Hematopoietic multipotent progenitor cell (in vitro differentiated cells): ENCODE results near the gene ADAMTS17. TPM values are rescaled to one million over a fixed set of nuclear protein-coding genes. Genes with fewer than 3 reads are reported as not detected.
"Not testable (repeated sequence)": the region's sequence is repeated elsewhere in the genome, so short reads cannot be mapped to it uniquely, and the experiment has no call there.

ENCODE experiments used
- DNase-seq, 3 donors: peaks; one replicate each; pipeline ENCODE4 v3.0.0-alpha.2; 2011 to 2015; ENCODE audit warnings: low read depth in 2 of 3, low spot score in 2 of 3
- total RNA-seq: library from RNA; depleted of rRNA; stranded (reverse); fragments of >200 nt; gene quantifications from one replicate; pipeline ENCODE4 v1.2.3, GENCODE V29; 2012

The ADAMTS17 gene
- total RNA-seq, 1 donor = under 0.01 TPM

- no peak for DNase-seq
These were observed 354.1 kb downstream of the ADAMTS17 start for GRCh38 chr15:99987701-99988100.

GRCh38 chr15:99987119-99987506 is 354.7 kb downstream of the ADAMTS17 start:
- no peak for DNase-seq

GRCh38 chr15:99986297-99987118 is 355.3 kb downstream of the ADAMTS17 start:
- DNase-seq = no peak

- DNase-seq = no peak
These were observed 355.9 kb downstream of the ADAMTS17 start for GRCh38 chr15:99985878-99986277.

- DNase-seq = no peak
These were observed 357.1 kb downstream of the ADAMTS17 start for GRCh38 chr15:99984491-99985243.

GRCh38 chr15:99983886-99984286 is 357.9 kb downstream of the ADAMTS17 start:
- DNase-seq = no peak

GRCh38 chr15:99983171-99983885 is 358.4 kb downstream of the ADAMTS17 start:
- DNase-seq = no peak

GRCh38 chr15:99982662-99983061 is 359.1 kb downstream of the ADAMTS17 start:
- DNase-seq = no peak

GRCh38 chr15:99981839-99982658 is 359.7 kb downstream of the ADAMTS17 start:
- DNase-seq = no peak

GRCh38 chr15:99981191-99981647 is 360.6 kb downstream of the ADAMTS17 start:
- no peak for DNase-seq

- DNase-seq = no peak
These were observed 361.0 kb downstream of the ADAMTS17 start for GRCh38 chr15:99980752-99981151.

- not testable (repeated sequence) for DNase-seq
These were observed 361.9 kb downstream of the ADAMTS17 start for GRCh38 chr15:99979886-99980285.

GRCh38 chr15:99979371-99979770 is 362.4 kb downstream of the ADAMTS17 start:
- DNase-seq = no peak

GRCh38 chr15:99978426-99978825 is 363.3 kb downstream of the ADAMTS17 start:
- DNase-seq = no peak

GRCh38 chr15:99977929-99978328 is 363.8 kb downstream of the ADAMTS17 start:
- DNase-seq = no peak

- DNase-seq = no peak
These were observed 364.9 kb downstream of the ADAMTS17 start for GRCh38 chr15:99976811-99977271.

- no peak for DNase-seq
These were observed 365.8 kb downstream of the ADAMTS17 start for GRCh38 chr15:99976000-99976399.

- DNase-seq = no peak
These were observed 367.5 kb downstream of the ADAMTS17 start for GRCh38 chr15:99974246-99974645.

- DNase-seq = no peak
These were observed 368.4 kb downstream of the ADAMTS17 start for GRCh38 chr15:99973351-99973750.

GRCh38 chr15:99970891-99971430 is 370.8 kb downstream of the ADAMTS17 start:
- no peak for DNase-seq
